Vagina (tissue), 2 donors: ENCODE results near the gene AJAP1.

ENCODE experiments used
- CTCF ChIP-seq, 3 experiments: fragments of 450-650 bp in 2 of 3; fragments of 200-600 bp in 1 of 3; sonication (generic) in 1 of 3; IDR thresholded peaks; one replicate each; pipeline ENCODE4 v1.5.1; 2017 to 2019; ENCODE audit warnings: antibody characterized with exemption in 3 of 3, mild to moderate bottlenecking in 2 of 3, moderate library complexity in 2 of 3
- POLR2AphosphoS5 ChIP-seq, 2 donors: sonication (generic); formaldehyde crosslinking; IDR thresholded peaks; one replicate each; pipeline ENCODE4 v1.9.0; 2017; ENCODE audit warnings: antibody characterized with exemption in 2 of 2, mild to moderate bottlenecking in 2 of 2, low read depth in 1 of 2; ENCODE audit not compliant: insufficient read depth in 1 of 2

- TF ChIP-seq CTCF (IDR thresholded peaks at IDR 0.05) (no peak), POLR2AphosphoS5 (IDR thresholded peaks at IDR 0.05; ENCODE audit: insufficient read depth in 1 of 2, low read depth in 1 of 2) (no peak)
Measured at GRCh38 chr1:4636186-4636585, 18.2 kb upstream of the AJAP1 start.
